ENCODE data around the gene NAA30. TPM values are rescaled to one million over a fixed set of nuclear protein-coding genes. Genes with fewer than 3 reads are reported as not detected.

NAA30 gene
- total RNA-seq, 1 donor from 2014 or later, result 21.4 TPM

- Histone ChIP-seq H3K36me3 (ENCODE audit: control insufficient read depth, insufficient read depth, low read length) (no peaks in the 10 kb centered on the region), H3K4me3 (ENCODE audit: low read depth, low read length) (no peak overlapping the region), H3K27me3 (ENCODE audit: control insufficient read depth, insufficient read depth, low read length) (no peaks in the 10 kb centered on the region)
- DNase-seq (ENCODE audit: low read depth), result no peak
- TF ChIP-seq CTCF (IDR thresholded peaks at IDR 0.05; ENCODE audit: insufficient read depth, low read length, poor library complexity, severe bottlenecking), result no peak
These were observed 11.9 kb downstream of the NAA30 start for GRCh38 chr14:57402173-57402852.

GRCh38 chr14:57403521-57403864 is 13.1 kb downstream of the NAA30 start:
- TF ChIP-seq CTCF (IDR thresholded peaks at IDR 0.05; ENCODE audit: insufficient read depth, low read length, poor library complexity, severe bottlenecking), result no peak
- Histone ChIP-seq H3K36me3 (ENCODE audit: control insufficient read depth, insufficient read depth, low read length) (no peaks in the 10 kb centered on the region), H3K4me3 (ENCODE audit: low read depth, low read length) (no peak overlapping the region), H3K27me3 (ENCODE audit: control insufficient read depth, insufficient read depth, low read length) (no peaks in the 10 kb centered on the region)
- no peak for DNase-seq (ENCODE audit: low read depth)

GRCh38 chr14:57405562-57405961 is 15.2 kb downstream of the NAA30 start:
- H3K36me3 ChIP-seq (ENCODE audit: control insufficient read depth, insufficient read depth, low read length), result no peaks in the 10 kb centered on the region
- DNase-seq (ENCODE audit: low read depth), result no peak
- H3K4me3 ChIP-seq (ENCODE audit: low read depth, low read length), result no peak overlapping the region
- TF ChIP-seq CTCF (IDR thresholded peaks at IDR 0.05; ENCODE audit: insufficient read depth, low read length, poor library complexity, severe bottlenecking), result no peak
- H3K27me3 ChIP-seq (ENCODE audit: control insufficient read depth, insufficient read depth, low read length), result no peaks in the 10 kb centered on the region

GRCh38 chr14:57408037-57408436 is 17.7 kb downstream of the NAA30 start:
- Histone ChIP-seq H3K4me3 (ENCODE audit: low read depth, low read length) (no peak overlapping the region), H3K27me3 (ENCODE audit: control insufficient read depth, insufficient read depth, low read length) (no peaks in the 10 kb centered on the region), H3K36me3 (ENCODE audit: control insufficient read depth, insufficient read depth, low read length) (no peaks in the 10 kb centered on the region)
- DNase-seq (ENCODE audit: low read depth), result no peak
- no peak for TF ChIP-seq CTCF (IDR thresholded peaks at IDR 0.05; ENCODE audit: insufficient read depth, low read length, poor library complexity, severe bottlenecking)

- H3K4me3 ChIP-seq (ENCODE audit: low read depth, low read length), result no peak overlapping the region
- TF ChIP-seq CTCF (IDR thresholded peaks at IDR 0.05; ENCODE audit: insufficient read depth, low read length, poor library complexity, severe bottlenecking), result no peak
- DNase-seq (ENCODE audit: low read depth), result no peak
- no peaks in the 10 kb centered on the region for H3K36me3 ChIP-seq (ENCODE audit: control insufficient read depth, insufficient read depth, low read length)
- no peaks in the 10 kb centered on the region for H3K27me3 ChIP-seq (ENCODE audit: control insufficient read depth, insufficient read depth, low read length)
These were observed 18.2 kb downstream of the NAA30 start for GRCh38 chr14:57408634-57409033.

- H3K36me3 ChIP-seq (ENCODE audit: control insufficient read depth, insufficient read depth, low read length), result no peaks in the 10 kb centered on the region
- no peak overlapping the region for H3K4me3 ChIP-seq (ENCODE audit: low read depth, low read length)
- DNase-seq (ENCODE audit: low read depth), result no peak
- no peak for TF ChIP-seq CTCF (IDR thresholded peaks at IDR 0.05; ENCODE audit: insufficient read depth, low read length, poor library complexity, severe bottlenecking)
- no peaks in the 10 kb centered on the region for H3K27me3 ChIP-seq (ENCODE audit: control insufficient read depth, insufficient read depth, low read length)
These were observed 22.0 kb downstream of the NAA30 start for GRCh38 chr14:57412341-57412740.
